Endothelial cell of umbilical vein (primary cell): Measurements from ENCODE around the gene NUDT22. TPM values are rescaled to one million over a fixed set of nuclear protein-coding genes. Genes with fewer than 3 reads are reported as not detected.
A peak's percentile ranks its signal among the peaks of the same experiment; 100 is the strongest.

Experiments used
- BruUV-seq: library from RNA; stranded (reverse); fragments of 400-500 nt; replicated peaks from 2 replicates; lab custom pipeline; 2021; lab: Mats Ljungman, UMichigan
- CTCF ChIA-PET: fragments of 300-600, 350-600 bp; sonication (Branson Sonifier 250); formaldehyde crosslinking; loops from one replicate; lab custom pipeline; 2021; ENCODE audit warnings: antibody characterized with exemption, inconsistent platforms; lab: Charles Lee
- POLR2A ChIA-PET: fragments of 300-600, 350-600 bp; sonication (Branson Sonifier 250); formaldehyde crosslinking; loops from one replicate; lab custom pipeline; 2021; ENCODE audit warnings: antibody characterized with exemption, inconsistent platforms; lab: Charles Lee
- DNase-seq: peaks from one replicate; pipeline ENCODE4 v3.0.0-alpha.2; 2011; ENCODE audit warnings: low read depth, low spot score
- FAIRE-seq: peaks from 2 replicates; lab custom pipeline; 2011; peaks lifted over from hg19 to GRCh38; lab: Jason Lieb, UNC
- H2AFZ ChIP-seq: 2 replicates; pipeline ENCODE4 v1.6.0; 2012; ENCODE audit warnings: low read depth, low read length, control low read depth, inconsistent platforms
- H3K27ac ChIP-seq: 2 replicates; pipeline ENCODE4 v1.5.1; 2011; ENCODE audit warnings: low read depth, mild to moderate bottlenecking, control low read depth, low read length, moderate library complexity; ENCODE audit not compliant: insufficient read depth
- H3K27me3 ChIP-seq, 2 experiments: 2 replicates each; pipeline versions ENCODE4 v1.6.0 to v1.6.1; 2011; ENCODE audit warnings: low read length in 2 of 2, mixed read lengths in 1 of 2; ENCODE audit not compliant: control insufficient read depth in 2 of 2, insufficient read depth in 2 of 2
- H3K36me3 ChIP-seq, 2 experiments: 2 replicates in 1 of 2; 3 replicates in 1 of 2; pipeline ENCODE4 v1.5.1; 2011; ENCODE audit warnings: low read length in 2 of 2, mild to moderate bottlenecking in 1 of 2, moderate library complexity in 1 of 2; ENCODE audit not compliant: control insufficient read depth in 2 of 2, insufficient read depth in 2 of 2; ENCODE audit errors: extremely low read depth in 1 of 2
- H3K4me1 ChIP-seq: 3 replicates; pipeline ENCODE4 v1.5.1; 2011; ENCODE audit warnings: mild to moderate bottlenecking, low read length; ENCODE audit not compliant: control insufficient read depth, insufficient read depth; ENCODE audit errors: extremely low read depth
- H3K4me2 ChIP-seq: 2 replicates; pipeline ENCODE4 v1.6.1; 2011; ENCODE audit warnings: low read length, control low read depth, mixed read lengths; ENCODE audit not compliant: insufficient read depth
- H3K4me3 ChIP-seq, 3 experiments: fragments of 200-600 bp in 1 of 3; sonication (generic), shearing (Covaris generic) in 1 of 3; replicated peaks in 1 of 3; 2 replicates each; pipeline ENCODE4 v1.5.1; 2011 to 2016; ENCODE audit warnings: control low read depth in 3 of 3, low read length in 3 of 3, mild to moderate bottlenecking in 2 of 3, inconsistent platforms in 1 of 3, low read depth in 1 of 3, moderate library complexity in 1 of 3; ENCODE audit not compliant: insufficient read depth in 1 of 3
- H3K79me2 ChIP-seq: 2 replicates; pipeline ENCODE4 v1.6.0; 2012; ENCODE audit warnings: low read length, inconsistent platforms; ENCODE audit not compliant: control insufficient read depth, insufficient read depth
- H3K9ac ChIP-seq: replicated peaks from 2 replicates; pipeline ENCODE3; 2011; ENCODE audit warnings: low read length, control low read depth; ENCODE audit not compliant: insufficient read depth; ENCODE audit errors: extremely low read depth
- H3K9me1 ChIP-seq: replicated peaks from 3 replicates; pipeline ENCODE4 v1.6.0; 2011; ENCODE audit warnings: mild to moderate bottlenecking, low read length; ENCODE audit not compliant: control insufficient read depth, insufficient read depth; ENCODE audit errors: extremely low read depth
- H3K9me3 ChIP-seq: replicated peaks from 2 replicates; pipeline ENCODE4 v1.5.1; 2012; ENCODE audit warnings: low read length, inconsistent platforms; ENCODE audit not compliant: control insufficient read depth, insufficient read depth
- H4K20me1 ChIP-seq: replicated peaks from 2 replicates; pipeline ENCODE3; 2011; ENCODE audit warnings: mild to moderate bottlenecking, low read length; ENCODE audit not compliant: control insufficient read depth, insufficient read depth; ENCODE audit errors: extremely low read depth
- EZH2 ChIP-seq: IDR thresholded peaks from 2 replicates; pipeline ENCODE4 v1.6.1; 2012; ENCODE audit warnings: borderline replicate concordance, low read depth, mild to moderate bottlenecking, moderate library complexity, low read length, inconsistent platforms; ENCODE audit not compliant: severe bottlenecking
- FOS ChIP-seq: IDR thresholded peaks from 2 replicates; pipeline ENCODE4 v1.6.1; 2011; ENCODE audit warnings: mild to moderate bottlenecking, low read length, moderate library complexity, borderline replicate concordance; ENCODE audit not compliant: insufficient read depth
- GATA2 ChIP-seq: IDR thresholded peaks from 2 replicates; pipeline ENCODE4 v1.7.0; 2011; ENCODE audit warnings: low read depth, mild to moderate bottlenecking, moderate library complexity, mixed read lengths, low read length; ENCODE audit not compliant: insufficient read length, insufficient read depth
- JUN ChIP-seq: IDR thresholded peaks from 2 replicates; pipeline ENCODE4 v1.6.1; 2011; ENCODE audit warnings: borderline replicate concordance, low read depth; ENCODE audit not compliant: insufficient read length, insufficient read depth
- MYC ChIP-seq: IDR thresholded peaks from one replicate; pipeline ENCODE4 v1.6.1; 2011; ENCODE audit warnings: mild to moderate bottlenecking, low read depth, low read length
- POLR2A ChIP-seq: IDR thresholded peaks from 2 replicates; pipeline ENCODE4 v1.6.1; 2012; ENCODE audit warnings: low read depth, mild to moderate bottlenecking, control low read depth, low read length
- POLR2AphosphoS5 ChIP-seq: IDR thresholded peaks from 2 replicates; pipeline ENCODE4 v1.6.1; 2012; ENCODE audit warnings: low read depth, mild to moderate bottlenecking, control low read depth, low read length, moderate library complexity; ENCODE audit not compliant: insufficient read depth
- dilution Hi-C: fragments of 300-500 bp; cut with MboI; formaldehyde crosslinking; loops from one replicate; pipeline ENCODE4 v1.15.0; 2019; ENCODE audit warnings: low sequenced_read_pairs; ENCODE audit not compliant: extremely low pct_ligation_motif_present
- intact Hi-C: fragments of 100-400 bp; cut with micrococcal nuclease; formaldehyde crosslinking; loops from one replicate; pipeline ENCODE4 v1.10.0; 2022
- polyA plus RNA-seq, 4 experiments: library from polyadenylated mRNA; depleted of rRNA in 3 of 4; stranded (reverse) in 3 of 4; unstranded in 1 of 4; fragments of >200 nt; gene quantifications; 2 replicates each; pipeline versions ENCODE4 v1.2.1 to v1.2.3, GENCODE V29; 2011 to 2012; ENCODE audit warnings: missing spikeins in 1 of 4
- total RNA-seq: library from RNA; stranded (reverse); gene quantifications from 2 replicates; pipeline ENCODE4 v1.2.3, GENCODE V29; 2021
- TF ChIP-seq, protein P1 (sequence below): IDR thresholded peaks from 2 replicates; pipeline ENCODE4 v1.6.1; 2011; ENCODE audit not compliant: insufficient read depth, insufficient read length
- TF ChIP-seq, protein P2 (sequence below), 2 donors: IDR thresholded peaks; 1 replicate in 1 of 2; 2 replicates in 1 of 2; pipeline ENCODE4 v1.5.1; 2011; ENCODE audit warnings: low read length in 2 of 2, mild to moderate bottlenecking in 2 of 2, moderate library complexity in 2 of 2, control low read depth in 1 of 2, inconsistent platforms in 1 of 2, low read depth in 1 of 2; ENCODE audit not compliant: insufficient read depth in 1 of 2; ENCODE audit errors: extremely low read depth in 1 of 2

The NUDT22 gene
- total and polyA plus RNA-seq, 2 donors (not counting 3 experiments of a cell fraction or from before 2014, with no cell fraction given), result 37.8 to 54.8 TPM

DNA sequence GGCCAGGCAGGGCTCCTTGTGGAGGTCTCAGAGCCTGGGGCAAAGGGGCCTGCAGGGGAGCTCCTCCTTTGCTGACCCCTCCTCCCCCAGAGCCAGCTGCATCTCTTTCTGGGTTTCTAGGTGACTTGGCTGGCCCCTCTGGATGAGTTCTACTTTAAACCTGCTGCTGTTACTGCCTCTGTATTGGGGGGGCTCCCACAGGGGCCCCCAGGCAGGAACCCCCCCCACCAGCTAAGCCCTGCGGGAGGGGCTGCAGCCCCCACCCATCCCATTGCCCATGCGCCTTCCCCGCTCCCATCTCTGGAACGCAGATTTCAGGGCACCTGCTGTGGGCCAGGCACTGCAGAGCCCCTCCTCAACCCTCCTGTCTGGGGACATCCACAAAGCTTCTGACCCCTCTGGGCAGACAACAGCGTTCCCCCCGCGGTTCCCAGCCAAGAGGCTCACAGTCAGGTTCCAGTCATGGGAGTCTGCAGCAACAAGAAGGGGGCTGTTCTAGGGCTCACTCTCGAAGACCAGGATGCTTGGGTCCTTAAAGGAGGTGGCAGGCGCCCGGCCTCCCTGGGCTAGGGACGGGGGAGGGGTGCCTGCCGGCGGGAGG lies 24.4 kb downstream of the NUDT22 start:
- POLR2A ChIA-PET, result no interaction called here
- H3K9me1 ChIP-seq, result no peaks in the 10 kb centered on the region
- no peaks in the 10 kb centered on the region for H4K20me1 ChIP-seq
- peak overlapping the region; percentile 47 for H3K4me2 ChIP-seq
- H3K4me1 ChIP-seq, result peaks cover 30% of the 10 kb centered on the region
- no peak overlapping the region for H3K9ac ChIP-seq
- H3K4me3 ChIP-seq, result peak overlapping the region in 2 of 3 experiments; percentile 11 to 80
- H3K36me3 ChIP-seq, result peaks cover 0 to 6% of the 10 kb centered on the region in 2 experiments
- intact Hi-C loops (loop anchor here (1.0 kb wide), 4 partner anchors 13 to 51 kb away; partner anchors contain the start of gene GPR137), dilution Hi-C loops (no loop called here)
- FAIRE-seq, result no peak
- H3K27ac ChIP-seq, result no peak overlapping the region
- CTCF ChIA-PET, result interaction anchor here (1.1 to 4.7 kb wide), 6 partner anchors 13 to 54 kb away, joined by 3 to 60 read pairs (median 28); partner anchors contain the start of genes CATSPERZ and FERMT3
- H2AFZ ChIP-seq, result peak overlapping the region; percentile 81
- no peak for TF ChIP-seq JUN
- TF ChIP-seq GATA2, result no peak
- no peaks in the 10 kb centered on the region for H3K27me3 ChIP-seq
- no TSS peak for BruUV-seq
- no peak for DNase-seq
- H3K9me3 ChIP-seq, result no peaks in the 10 kb centered on the region
- H3K79me2 ChIP-seq, result peaks cover 40% of the 10 kb centered on the region

- FAIRE-seq, result peak; percentile 74
- no peaks in the 10 kb centered on the region for H3K9me3 ChIP-seq
- H3K27me3 ChIP-seq, result no peaks in the 10 kb centered on the region
- H3K4me2 ChIP-seq, result peak within 1 kb of the TSS; percentile 86
- peak within 1 kb of the TSS; percentile 49 for H3K27ac ChIP-seq
- peak; percentile 40 for DNase-seq
- H3K4me1 ChIP-seq, result peaks cover 30% of the 10 kb centered on the region
- intact Hi-C loops (loop anchor here (1.0 kb wide), 4 partner anchors 12 to 50 kb away; partner anchors contain the start of gene GPR137), dilution Hi-C loops (no loop called here)
- TF ChIP-seq, protein P1, sequence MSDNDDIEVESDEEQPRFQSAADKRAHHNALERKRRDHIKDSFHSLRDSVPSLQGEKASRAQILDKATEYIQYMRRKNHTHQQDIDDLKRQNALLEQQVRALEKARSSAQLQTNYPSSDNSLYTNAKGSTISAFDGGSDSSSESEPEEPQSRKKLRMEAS, result no peak
- TF ChIP-seq POLR2A (peak; percentile 79), JUN (no peak), FOS (no peak), GATA2 (no peak), EZH2 (no peak), MYC (no peak), POLR2AphosphoS5 (peak; percentile 87)
- TF ChIP-seq, protein P2, sequence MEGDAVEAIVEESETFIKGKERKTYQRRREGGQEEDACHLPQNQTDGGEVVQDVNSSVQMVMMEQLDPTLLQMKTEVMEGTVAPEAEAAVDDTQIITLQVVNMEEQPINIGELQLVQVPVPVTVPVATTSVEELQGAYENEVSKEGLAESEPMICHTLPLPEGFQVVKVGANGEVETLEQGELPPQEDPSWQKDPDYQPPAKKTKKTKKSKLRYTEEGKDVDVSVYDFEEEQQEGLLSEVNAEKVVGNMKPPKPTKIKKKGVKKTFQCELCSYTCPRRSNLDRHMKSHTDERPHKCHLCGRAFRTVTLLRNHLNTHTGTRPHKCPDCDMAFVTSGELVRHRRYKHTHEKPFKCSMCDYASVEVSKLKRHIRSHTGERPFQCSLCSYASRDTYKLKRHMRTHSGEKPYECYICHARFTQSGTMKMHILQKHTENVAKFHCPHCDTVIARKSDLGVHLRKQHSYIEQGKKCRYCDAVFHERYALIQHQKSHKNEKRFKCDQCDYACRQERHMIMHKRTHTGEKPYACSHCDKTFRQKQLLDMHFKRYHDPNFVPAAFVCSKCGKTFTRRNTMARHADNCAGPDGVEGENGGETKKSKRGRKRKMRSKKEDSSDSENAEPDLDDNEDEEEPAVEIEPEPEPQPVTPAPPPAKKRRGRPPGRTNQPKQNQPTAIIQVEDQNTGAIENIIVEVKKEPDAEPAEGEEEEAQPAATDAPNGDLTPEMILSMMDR (IDR thresholded peaks at IDR 0.05; ENCODE audit: extremely low read depth in 1 of 2, insufficient read depth in 1 of 2, low read depth in 1 of 2, low read length in 2 of 2), result peak; percentile 64 to 82
- peak within 1 kb of the TSS; percentile 81 for H2AFZ ChIP-seq
- peak within 1 kb of the TSS; percentile 65 for H3K9ac ChIP-seq
- H3K4me3 ChIP-seq, result peak within 1 kb of the TSS; percentile 80 to 93 (median 80)
- H3K9me1 ChIP-seq, result no peaks in the 10 kb centered on the region
- peaks cover 0 to 10% of the 10 kb centered on the region in 2 experiments for H3K36me3 ChIP-seq
- ChIA-PET CTCF (interaction anchor here (1.8 to 4.7 kb wide), 6 partner anchors 13 to 104 kb away, joined by 7 to 60 read pairs (median 28); partner anchors contain the start of genes CATSPERZ and FERMT3), POLR2A (no interaction called here)
- BruUV-seq, result no TSS peak
- H3K79me2 ChIP-seq, result peaks cover 34% of the 10 kb centered on the region
- H4K20me1 ChIP-seq, result no peaks in the 10 kb centered on the region
Observed at GRCh38 chr11:64251016-64251752, 25.1 kb downstream of the NUDT22 start, which contains the start of gene PLCB3. PLCB3 (plus strand) TSS chr11:64251530; CDS start chr11:64251650, 120 bp downstream.
